Omental fat pad (tissue), 4 donors: Measurements from ENCODE around the gene COL4A6. TPM values are rescaled to one million over a fixed set of nuclear protein-coding genes. Genes with fewer than 3 reads are reported as not detected.
A peak's percentile ranks its signal among the peaks of the same experiment; 100 is the strongest.

ENCODE experiments used
- ATAC-seq: fragments of 150-250 bp; one replicate; pipeline ENCODE4 v1.9.1; 2016; ENCODE audit warnings: mild to moderate bottlenecking, moderate library complexity; ENCODE audit not compliant: low FRiP score
- DNase-seq: peaks from one replicate; pipeline ENCODE4 v3.0.0-alpha.2; 2019; ENCODE audit warnings: low spot score
- total RNA-seq, 4 donors: library from RNA; depleted of rRNA; stranded (reverse); fragments of >200 nt; gene quantifications; one replicate each; pipeline ENCODE4 v1.1.0, GENCODE V29; 2016
- TF ChIP-seq, protein P1 (sequence below), 3 donors: fragments of 450-650 bp; IDR thresholded peaks; one replicate each; pipeline ENCODE4 v1.5.1; 2016 to 2017; ENCODE audit warnings: antibody characterized with exemption in 3 of 3, mild to moderate bottlenecking in 3 of 3, moderate library complexity in 2 of 3

The COL4A6 gene
- total RNA-seq, 4 donors from 2014 or later = 0.38 to 4.5 (median 2.4) TPM

DNA sequence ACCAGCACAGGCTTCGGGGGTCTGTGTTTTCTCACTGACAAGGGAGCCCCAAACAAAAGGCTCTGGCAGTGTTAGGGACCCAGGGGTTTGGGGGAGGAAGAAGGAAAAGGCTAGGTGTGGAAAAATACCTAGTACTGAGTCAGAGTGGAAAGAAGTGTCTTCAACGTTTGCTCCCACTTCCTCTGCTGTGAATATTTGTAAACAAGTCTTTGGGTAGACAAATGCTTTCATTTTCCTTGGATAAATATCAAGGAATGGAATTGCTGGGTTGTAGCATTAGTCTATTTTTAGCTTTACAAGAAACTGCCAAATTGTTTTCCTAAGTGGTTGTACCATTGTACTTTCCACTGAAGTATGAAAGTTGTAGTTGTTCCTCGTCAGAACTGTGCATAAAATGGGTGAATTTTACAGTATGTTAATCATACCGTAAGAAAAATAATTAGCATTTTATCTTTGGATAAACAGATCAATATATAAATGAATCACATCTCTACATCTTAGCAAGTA lies 18.8 kb upstream of the COL4A6 start:
- ATAC-seq = no peak
- DNase-seq = no peak
- TF ChIP-seq, protein P1, sequence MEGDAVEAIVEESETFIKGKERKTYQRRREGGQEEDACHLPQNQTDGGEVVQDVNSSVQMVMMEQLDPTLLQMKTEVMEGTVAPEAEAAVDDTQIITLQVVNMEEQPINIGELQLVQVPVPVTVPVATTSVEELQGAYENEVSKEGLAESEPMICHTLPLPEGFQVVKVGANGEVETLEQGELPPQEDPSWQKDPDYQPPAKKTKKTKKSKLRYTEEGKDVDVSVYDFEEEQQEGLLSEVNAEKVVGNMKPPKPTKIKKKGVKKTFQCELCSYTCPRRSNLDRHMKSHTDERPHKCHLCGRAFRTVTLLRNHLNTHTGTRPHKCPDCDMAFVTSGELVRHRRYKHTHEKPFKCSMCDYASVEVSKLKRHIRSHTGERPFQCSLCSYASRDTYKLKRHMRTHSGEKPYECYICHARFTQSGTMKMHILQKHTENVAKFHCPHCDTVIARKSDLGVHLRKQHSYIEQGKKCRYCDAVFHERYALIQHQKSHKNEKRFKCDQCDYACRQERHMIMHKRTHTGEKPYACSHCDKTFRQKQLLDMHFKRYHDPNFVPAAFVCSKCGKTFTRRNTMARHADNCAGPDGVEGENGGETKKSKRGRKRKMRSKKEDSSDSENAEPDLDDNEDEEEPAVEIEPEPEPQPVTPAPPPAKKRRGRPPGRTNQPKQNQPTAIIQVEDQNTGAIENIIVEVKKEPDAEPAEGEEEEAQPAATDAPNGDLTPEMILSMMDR (IDR thresholded peaks at IDR 0.05) = no peak

DNA sequence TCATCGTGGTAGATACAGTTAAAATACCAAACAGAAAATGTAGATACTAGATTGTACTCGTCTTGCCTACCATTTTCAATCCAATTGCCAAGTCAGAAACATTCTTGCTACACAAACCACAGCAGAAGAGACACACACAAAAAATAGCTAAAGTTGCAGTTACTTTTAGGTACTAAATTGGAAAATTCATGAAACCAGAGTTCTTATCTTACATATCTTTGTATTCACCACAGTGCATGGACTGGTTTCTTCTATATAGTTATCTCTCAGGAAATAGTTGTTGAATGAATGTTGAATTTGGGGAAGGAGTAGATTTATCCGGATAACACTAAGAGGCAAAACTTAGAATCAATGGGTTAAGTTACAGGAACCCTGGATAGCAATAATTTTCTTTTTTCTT lies 15.6 kb upstream of the COL4A6 start:
- no peak for ATAC-seq
- TF ChIP-seq, protein P1 (IDR thresholded peaks at IDR 0.05) = no peak

DNA sequence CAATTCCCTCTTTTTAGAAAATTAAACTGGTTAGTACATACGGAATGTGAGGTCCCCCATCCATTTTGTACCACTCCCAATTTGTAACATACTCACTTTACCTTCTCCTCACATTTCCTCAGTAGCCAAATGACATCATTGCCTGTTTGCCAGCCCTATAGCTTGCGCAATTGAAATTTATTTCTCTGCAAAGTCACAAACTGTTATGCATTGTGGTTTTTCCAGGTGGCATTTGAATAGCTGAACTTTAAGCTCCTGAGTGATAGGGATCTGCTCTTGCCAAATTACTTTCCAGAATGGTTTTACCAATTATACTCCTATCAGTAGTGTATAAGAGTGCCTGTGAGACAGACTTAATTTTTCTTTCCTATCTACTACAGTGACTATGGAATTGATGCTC lies 9.1 kb upstream of the COL4A6 start:
- ATAC-seq = no peak
- no peak for DNase-seq
- TF ChIP-seq, protein P1 (IDR thresholded peaks at IDR 0.05) = no peak

More for the DNA sequence above, 15.6 kb upstream of the COL4A6 start:
- DNase-seq = no peak

DNA sequence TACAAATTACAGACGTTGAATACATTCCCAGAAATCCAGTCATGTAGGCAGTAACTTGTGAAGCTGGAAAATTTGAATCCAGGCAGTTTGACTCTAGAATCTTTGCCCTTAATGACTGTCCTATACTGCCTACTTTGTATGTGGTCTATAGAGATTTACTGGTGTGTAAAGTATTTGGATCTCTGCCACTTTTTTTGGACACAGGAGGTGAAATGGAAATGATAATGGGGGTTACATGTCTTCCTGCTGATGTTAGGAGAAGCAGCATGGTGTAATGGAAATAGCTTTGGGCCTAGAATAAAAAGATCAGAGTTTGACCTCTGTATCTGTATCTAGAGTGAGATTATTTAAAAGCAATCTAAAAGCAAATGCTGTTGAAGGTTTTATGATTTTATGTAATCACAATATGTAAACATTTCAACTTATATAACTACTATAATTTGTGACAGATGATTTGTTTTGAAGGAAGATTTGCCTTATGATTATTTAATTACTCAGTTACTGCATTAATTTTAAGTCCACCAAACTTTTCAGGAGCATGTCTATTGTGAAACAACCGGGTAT lies 4.8 kb upstream of the COL4A6 start:
- TF ChIP-seq, protein P1 (IDR thresholded peaks at IDR 0.05) = no peak
- DNase-seq (no peak), ATAC-seq (no peak)

DNA sequence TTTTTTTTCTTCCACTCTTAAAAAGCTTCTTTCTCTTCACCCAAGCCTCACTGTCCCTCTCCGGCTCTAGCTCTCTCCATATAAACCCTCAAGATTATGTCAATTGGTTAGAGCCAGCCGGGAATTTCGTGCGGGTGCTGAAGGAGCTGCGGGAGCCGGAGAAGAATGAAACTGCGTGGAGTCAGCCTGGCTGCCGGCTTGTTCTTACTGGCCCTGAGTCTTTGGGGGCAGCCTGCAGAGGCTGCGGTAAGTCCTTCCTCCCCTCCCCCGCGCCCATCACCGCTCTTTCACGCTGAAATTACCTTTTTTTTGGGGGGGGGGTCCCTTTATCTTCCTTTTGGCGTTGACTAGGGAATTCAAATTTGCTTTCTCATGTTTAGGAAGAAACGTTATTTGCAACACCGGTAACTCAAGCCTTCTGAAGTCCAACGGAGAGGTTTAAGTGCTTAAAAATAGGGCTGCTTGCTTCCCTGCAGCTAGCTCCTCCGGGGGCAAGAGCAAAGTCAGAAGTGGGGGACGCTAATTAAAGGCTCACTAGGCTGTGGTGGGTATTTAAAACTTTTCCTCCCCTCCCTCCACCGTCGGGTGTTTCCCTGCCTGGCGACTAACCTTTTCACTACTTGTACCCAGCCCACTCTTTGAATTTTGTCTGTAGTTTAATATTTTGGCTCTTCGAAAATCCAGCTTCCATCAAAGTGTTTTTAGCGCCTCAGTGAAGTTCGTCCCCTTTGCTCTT lies 1.9 kb upstream of the COL4A6 start:
- ATAC-seq (peak; percentile 42), DNase-seq (no peak)
- TF ChIP-seq, protein P1 (IDR thresholded peaks at IDR 0.05) = no peak

DNA sequence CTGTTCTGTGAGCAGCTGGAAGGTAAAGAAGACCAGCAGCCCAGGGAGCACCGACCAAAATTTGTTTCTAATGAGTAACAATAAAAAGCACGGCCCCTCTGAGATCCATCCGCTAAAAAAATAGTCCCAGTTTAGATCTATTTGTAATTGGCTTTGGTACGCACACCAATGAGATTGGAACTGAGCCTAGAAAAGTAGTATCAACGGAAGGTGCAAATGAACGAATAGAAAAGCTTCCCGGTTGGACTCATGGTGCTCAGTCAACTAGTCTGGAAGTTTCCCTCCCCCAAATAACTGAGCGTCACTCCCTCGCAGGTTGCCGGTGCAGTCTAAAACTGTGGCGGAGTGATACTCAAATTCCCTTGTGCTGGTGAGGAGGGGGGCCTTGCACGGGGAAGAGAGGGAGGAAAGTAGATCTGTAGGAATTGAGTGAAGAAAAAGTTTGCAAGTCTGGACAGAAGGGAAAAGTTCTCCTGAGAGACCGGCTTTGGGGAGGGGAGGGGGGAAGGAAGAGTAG lies 1.3 kb upstream of the COL4A6 start, which contains the start of gene COL4A5:
TSS of gene COL4A5 (plus strand) at position 413 of the 517 bp plus-strand sequence. CDS start 288 bp downstream, outside the sequence.
- DNase-seq (no peak), ATAC-seq (peak; percentile 86)
- TF ChIP-seq, protein P1 (IDR thresholded peaks at IDR 0.05) = no peak
